Kidney (tissue), 14 donors: ENCODE measurements around the gene CFAP58. TPM values are rescaled to one million over a fixed set of nuclear protein-coding genes. Genes with fewer than 3 reads are reported as not detected.
A peak's percentile ranks its signal among the peaks of the same experiment; 100 is the strongest.

Source experiments
- DNase-seq, 5 donors: peaks; one replicate each; pipeline ENCODE4 v3.0.0-alpha.2; 2013 to 2020
- FAIRE-seq: peaks from 2 replicates; lab custom pipeline; 2012; peaks lifted over from hg19 to GRCh38; lab: Jason Lieb, UNC
- H3K27ac ChIP-seq, 2 donors: one replicate each; pipeline ENCODE4 v1.7.0; 2013; ENCODE audit warnings: low read depth in 2 of 2, low read length in 2 of 2, inconsistent platforms in 1 of 2
- H3K27me3 ChIP-seq: one replicate; pipeline ENCODE4 v1.7.1; 2013; ENCODE audit warnings: low read length, inconsistent platforms; ENCODE audit not compliant: control insufficient read depth, insufficient read depth
- H3K36me3 ChIP-seq, 3 donors: one replicate each; pipeline versions ENCODE4 v1.7.0 to v1.7.1; 2013; ENCODE audit warnings: low read length in 3 of 3, control low read depth in 1 of 3, inconsistent platforms in 1 of 3; ENCODE audit not compliant: insufficient read depth in 3 of 3, control insufficient read depth in 2 of 3
- H3K4me1 ChIP-seq, 3 donors: one replicate each; pipeline versions ENCODE4 v1.7.0 to v1.7.1; 2013; ENCODE audit warnings: low read length in 3 of 3, inconsistent platforms in 1 of 3, low read depth in 1 of 3; ENCODE audit not compliant: control insufficient read depth in 2 of 3, insufficient read depth in 2 of 3
- H3K4me3 ChIP-seq, 3 donors: one replicate each; pipeline versions ENCODE4 v1.7.0 to v1.8.1; 2013; ENCODE audit warnings: low read length in 3 of 3, control low read depth in 1 of 3, inconsistent platforms in 1 of 3
- H3K9ac ChIP-seq, 3 donors: one replicate each; pipeline versions ENCODE4 v1.7.0 to v1.7.1; 2013; ENCODE audit warnings: low read length in 3 of 3, control low read depth in 1 of 3, inconsistent platforms in 1 of 3
- H3K9me3 ChIP-seq, 3 donors: one replicate each; pipeline versions ENCODE4 v1.7.0 to v1.7.1; 2013; ENCODE audit warnings: low read length in 3 of 3, control low read depth in 1 of 3, inconsistent platforms in 1 of 3; ENCODE audit not compliant: control insufficient read depth in 2 of 3, insufficient read depth in 1 of 3
- intact Hi-C: fragments of 100-400 bp; cut with DNase I; formaldehyde crosslinking; loops from one replicate; pipeline ENCODE4 v1.11.1; 2022
- polyA plus RNA-seq: library from polyadenylated mRNA; stranded (reverse); fragments of 350-450 nt; fragmentation: Illumina TruSeq; extraction: RNeasy Lipid Tissue Mini Kit (QIAGEN cat#74804); gene quantifications from one replicate; pipeline ENCODE4 v1.2.3, GENCODE V29; 2014; ENCODE audit warnings: low read depth, low replicate concordance; ENCODE audit not compliant: insufficient read depth
- total RNA-seq: library from RNA; stranded (reverse); fragmentation: NEBNext Ultra II Directional; extraction: Animal tissue kit (Norgen Biotek cat#: 25700); gene quantifications from one replicate; pipeline ENCODE4 v1.2.1, GENCODE V29; 2021
- TF ChIP-seq, protein P1 (sequence below): IDR thresholded peaks from 3 replicates; pipeline ENCODE4 v1.5.1; 2012; ENCODE audit warnings: mild to moderate bottlenecking, moderate library complexity, borderline replicate concordance; ENCODE audit not compliant: insufficient read depth; ENCODE audit errors: extremely low read depth
- donor health status: control.
- donor health status: control.
- donor health status: control.
- donor health status: control.
- donor health status: control.
- donor health status: DM: yes; HTN: yes; CAD: no.
- donor health status: Normal renal cell carcinoma (clear cell type).

The CFAP58 gene
- total and polyA plus RNA-seq, 2 donors from 2014 or later, result 0.19 to 0.35 TPM

DNA sequence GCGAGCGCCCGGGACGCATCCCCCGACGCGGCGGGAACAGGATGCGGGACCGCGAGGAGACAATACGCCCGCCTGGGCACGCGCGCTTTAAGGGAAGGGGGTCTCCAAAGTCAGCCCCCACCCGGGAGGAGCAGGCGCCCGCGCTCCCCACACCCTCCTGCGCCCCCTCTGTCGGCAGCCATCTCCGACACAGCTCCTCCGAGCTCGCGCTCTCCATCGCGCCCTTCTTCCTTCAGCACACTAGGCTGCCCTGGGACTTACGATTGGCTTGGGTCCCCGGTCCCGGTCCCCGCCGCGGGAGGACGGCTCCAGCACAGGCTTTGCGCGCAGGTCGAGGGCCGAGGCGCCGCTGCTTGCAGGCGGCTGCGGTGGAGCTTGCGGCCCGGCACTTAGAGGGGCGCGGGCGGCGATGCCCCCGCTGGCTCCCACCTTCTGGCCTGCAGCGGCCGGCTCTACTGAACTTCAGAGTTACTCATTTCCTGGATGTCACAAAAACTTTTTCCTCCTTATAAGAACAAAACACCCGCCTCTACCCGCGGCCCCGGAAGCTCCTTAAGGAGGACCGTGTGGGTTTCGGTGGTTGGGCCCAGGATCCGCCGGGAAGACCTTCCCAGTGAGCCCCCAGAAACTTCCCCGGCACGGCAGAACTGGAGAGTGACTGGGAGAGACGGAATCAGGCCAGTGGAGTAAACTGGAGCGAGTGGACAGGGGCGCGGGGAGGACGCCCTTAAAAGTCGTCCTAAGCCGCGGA is 15.5 kb upstream of the CFAP58 start, which contains the start of gene ITPRIP:
TSS of gene ITPRIP (minus strand) at position 481 of the 751 bp plus-strand sequence. CDS start 22,414 bp downstream, outside the sequence.
- DNase-seq (peak; percentile 80 to 93 (median 90)), FAIRE-seq (no peak)
- Histone ChIP-seq H3K36me3 (peaks cover 0 to 3% (median 0%) of the 10 kb centered on the region in 3 donors), H3K27ac (peak within 1 kb of the TSS; percentile 98), H3K9me3 (no peaks in the 10 kb centered on the region), H3K9ac (peak within 1 kb of the TSS; percentile 54 to 94 (median 90)), H3K4me1 (peaks cover 4 to 26% (median 5%) of the 10 kb centered on the region in 3 donors), H3K27me3 (no peaks in the 10 kb centered on the region), H3K4me3 (peak within 1 kb of the TSS; percentile 65 to 82 (median 81))
- TF ChIP-seq, protein P1, sequence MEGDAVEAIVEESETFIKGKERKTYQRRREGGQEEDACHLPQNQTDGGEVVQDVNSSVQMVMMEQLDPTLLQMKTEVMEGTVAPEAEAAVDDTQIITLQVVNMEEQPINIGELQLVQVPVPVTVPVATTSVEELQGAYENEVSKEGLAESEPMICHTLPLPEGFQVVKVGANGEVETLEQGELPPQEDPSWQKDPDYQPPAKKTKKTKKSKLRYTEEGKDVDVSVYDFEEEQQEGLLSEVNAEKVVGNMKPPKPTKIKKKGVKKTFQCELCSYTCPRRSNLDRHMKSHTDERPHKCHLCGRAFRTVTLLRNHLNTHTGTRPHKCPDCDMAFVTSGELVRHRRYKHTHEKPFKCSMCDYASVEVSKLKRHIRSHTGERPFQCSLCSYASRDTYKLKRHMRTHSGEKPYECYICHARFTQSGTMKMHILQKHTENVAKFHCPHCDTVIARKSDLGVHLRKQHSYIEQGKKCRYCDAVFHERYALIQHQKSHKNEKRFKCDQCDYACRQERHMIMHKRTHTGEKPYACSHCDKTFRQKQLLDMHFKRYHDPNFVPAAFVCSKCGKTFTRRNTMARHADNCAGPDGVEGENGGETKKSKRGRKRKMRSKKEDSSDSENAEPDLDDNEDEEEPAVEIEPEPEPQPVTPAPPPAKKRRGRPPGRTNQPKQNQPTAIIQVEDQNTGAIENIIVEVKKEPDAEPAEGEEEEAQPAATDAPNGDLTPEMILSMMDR, result no peak
- intact Hi-C loops, result no loop called here

DNA sequence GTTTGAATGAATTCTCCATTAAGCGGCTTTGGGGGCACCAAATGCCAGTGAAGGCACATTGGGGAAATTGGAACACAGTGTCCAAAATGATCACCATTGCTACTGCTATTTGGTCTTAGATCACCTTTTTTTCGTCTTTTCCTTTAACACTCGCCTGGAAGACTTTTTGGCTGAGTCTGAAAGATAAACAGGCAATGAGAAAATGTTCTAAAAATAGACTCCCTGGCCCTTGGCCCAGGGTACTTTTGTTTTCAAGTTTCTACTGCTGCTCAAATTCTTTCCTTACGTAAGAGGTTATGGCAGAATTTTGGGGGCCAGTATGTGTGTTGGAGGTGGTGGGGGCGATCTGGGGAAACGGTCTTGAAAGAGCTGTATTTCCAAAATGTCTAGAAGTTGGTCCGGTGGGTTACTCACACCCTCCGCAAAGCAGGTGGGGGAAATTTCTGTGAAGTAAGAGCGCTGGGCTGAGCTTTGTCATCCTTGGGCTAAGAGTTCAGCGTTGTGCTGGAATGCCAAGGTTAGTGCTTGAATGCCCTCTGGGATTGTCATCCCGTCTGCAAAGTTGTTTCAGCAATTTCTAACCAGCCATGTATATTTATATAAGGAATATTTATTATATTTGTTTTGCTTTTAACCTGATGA is 14.0 kb upstream of the CFAP58 start:
- TF ChIP-seq, protein P1, result no peak
- Histone ChIP-seq H3K4me3 (peak overlapping the region; percentile 65 to 82 (median 81)), H3K9me3 (no peaks in the 10 kb centered on the region), H3K4me1 (peaks cover 4 to 17% (median 5%) of the 10 kb centered on the region in 3 donors), H3K27me3 (no peaks in the 10 kb centered on the region), H3K9ac (peak overlapping the region; percentile 52 to 94 (median 78)), H3K36me3 (no peaks in the 10 kb centered on the region), H3K27ac (peak overlapping the region; percentile 98)
- intact Hi-C loops, result no loop called here
- no peak for FAIRE-seq
- DNase-seq, result peak in 3 of 5 donors; percentile 38 to 92 (median 76)

DNA sequence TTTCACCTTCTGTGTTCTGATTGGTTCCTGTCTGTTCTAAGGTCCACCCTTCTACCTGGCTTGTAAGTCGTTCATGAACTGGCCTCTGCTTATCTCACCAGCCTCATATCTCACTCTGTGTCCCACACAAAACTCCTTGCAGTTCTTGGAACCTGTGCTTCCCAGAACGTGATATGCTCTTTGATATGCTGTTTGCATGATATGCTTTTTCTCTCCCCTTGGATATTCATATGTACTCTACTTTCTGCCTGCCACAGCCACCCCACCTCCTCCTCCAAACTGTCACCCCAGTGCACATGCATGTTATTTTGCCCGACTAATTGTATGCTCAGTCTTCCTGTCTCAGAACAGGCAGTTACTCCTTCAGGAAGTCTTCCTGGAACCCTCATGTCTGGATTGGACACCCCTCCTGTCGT is 13.5 kb upstream of the CFAP58 start:
- TF ChIP-seq, protein P1, result no peak
- Histone ChIP-seq H3K36me3 (no peaks in the 10 kb centered on the region), H3K27ac (peak overlapping the region; percentile 98), H3K27me3 (no peaks in the 10 kb centered on the region), H3K9me3 (no peaks in the 10 kb centered on the region), H3K9ac (peak overlapping the region in 2 of 3 donors; percentile 26 to 94), H3K4me1 (peaks cover 4 to 14% (median 5%) of the 10 kb centered on the region in 3 donors), H3K4me3 (peak overlapping the region in 1 of 3 donors; percentile 82)
- DNase-seq (no peak), FAIRE-seq (no peak)
- intact Hi-C loops, result no loop called here
